ENCODE measurements around the gene AURKB. TPM values are rescaled to one million over a fixed set of nuclear protein-coding genes. Genes with fewer than 3 reads are reported as not detected.

AURKB gene
- total RNA-seq, 1 experiment from 2014 or later, result 141 TPM

DNA sequence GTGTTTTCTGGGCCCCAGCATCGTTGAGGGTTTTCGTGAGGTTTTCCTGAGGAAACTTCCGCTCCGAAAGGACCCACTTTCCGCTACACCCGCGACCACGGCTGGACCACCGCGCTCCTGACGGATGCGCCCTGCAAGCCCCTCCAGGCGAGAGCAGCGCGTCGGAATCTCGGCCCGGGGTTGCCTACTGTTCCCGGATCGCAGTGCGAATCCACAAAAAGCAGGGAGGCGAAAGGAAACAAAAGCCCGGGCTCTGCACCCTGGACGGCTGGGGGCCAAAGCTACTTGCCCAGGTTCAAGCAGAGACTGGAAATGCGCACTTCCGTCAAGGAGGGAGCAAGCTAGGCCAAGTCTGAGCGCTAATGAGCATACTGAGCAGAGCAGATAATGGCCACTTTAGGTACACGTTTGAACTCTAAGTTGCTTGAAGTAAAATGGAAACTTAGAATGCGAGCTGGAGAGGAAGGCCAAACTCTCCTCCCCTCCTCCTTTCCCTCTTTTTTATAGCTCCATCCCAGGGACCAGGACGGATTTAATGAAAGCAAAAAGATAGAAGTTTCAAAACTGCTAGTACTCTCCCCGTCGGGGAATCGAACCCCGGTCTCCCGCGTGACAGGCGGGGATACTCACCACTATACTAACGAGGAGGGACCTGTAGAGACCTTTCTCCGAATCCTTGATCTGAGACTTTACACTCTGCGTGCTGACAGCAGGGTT, 11.4 kb upstream of the AURKB start:
- DNase-seq (ENCODE audit: low read depth, low spot score) (no peak), ATAC-seq (peak; percentile 48)
- H3K9me2 ChIP-seq (ENCODE audit: insufficient read depth), result no peaks in the 10 kb centered on the region
- TF ChIP-seq ATF3 (IDR thresholded peaks at IDR 0.05), result peak; percentile 98
- peak; percentile 58; the same call in 1 of the 2 replicates for TF ChIP-seq MAX (IDR thresholded peaks at IDR 0.05)
- TF ChIP-seq YY1 (IDR thresholded peaks at IDR 0.05; ENCODE audit: extremely low read depth, insufficient replicate concordance, low read depth, low read length), result no peak
- peak; percentile 65 for TF ChIP-seq CEBPB (IDR thresholded peaks at IDR 0.05; ENCODE audit: low read depth)
- TF ChIP-seq FOSL1 (IDR thresholded peaks at IDR 0.05; ENCODE audit: low read depth), result no peak
- peak; percentile 79 for TF ChIP-seq CBX3 (IDR thresholded peaks at IDR 0.05; ENCODE audit: low read depth)
- peaks cover 44 to 91% of the 10 kb centered on the region in 2 experiments for H3K4me1 ChIP-seq (ENCODE audit: control insufficient read depth in 1 of 2, insufficient read depth in 2 of 2, low read length in 2 of 2)
- H2AFZ ChIP-seq (ENCODE audit: low read depth, low read length, poor library complexity, severe bottlenecking), result no peak overlapping the region
- H3K79me2 ChIP-seq (ENCODE audit: insufficient read depth, low read length), result no peaks in the 10 kb centered on the region
- H4K20me1 ChIP-seq (ENCODE audit: insufficient read depth), result no peaks in the 10 kb centered on the region
- no peaks in the 10 kb centered on the region for H3K27me3 ChIP-seq (ENCODE audit: insufficient read depth, low read length)
- peak overlapping the region; percentile 91 for H3K9ac ChIP-seq (ENCODE audit: low read length)
- peak overlapping the region; percentile 83 for H3K27ac ChIP-seq (ENCODE audit: low read depth, low read length)
- no TSS peak for BruUV-seq (replicated peaks)
- no peaks in the 10 kb centered on the region for H3K36me3 ChIP-seq (ENCODE audit: control insufficient read depth in 1 of 2, insufficient read depth in 2 of 2, low read length in 2 of 2)
- peak overlapping the region; percentile 82 to 86 for H3K4me3 ChIP-seq (replicated peaks in 1 of 2; ENCODE audit: low read depth in 1 of 2, low read length in 2 of 2)
- intact Hi-C loops (cut with micrococcal nuclease), result loop anchor here (1.0 to 10.0 kb wide), 4 partner anchors 35 to 153 kb away; partner anchors contain the start of gene KRABD2
- ChIA-PET POLR2A (interaction anchor here (0.7 to 7.5 kb wide), 10 partner anchors 10 to 102 kb away, joined by 3 to 63 read pairs (median 13); partner anchors contain the start of genes ALOXE3, AURKB, BORCS6 and CTC1), CTCF (interaction anchor here (1.0 to 1.6 kb wide), 6 partner anchors 32 to 149 kb away, joined by 3 to 7 read pairs (median 3); partner anchors contain the start of gene BORCS6), RAD21 (ENCODE audit: low non-redundant PET in 1 of 2, low total read pairs in 2 of 2, uncharacterized antibody in 2 of 2, unreplicated experiment in 2 of 2) (interaction anchor here (1.0 to 1.9 kb wide), 5 partner anchors 18 to 36 kb away, joined by 3 to 6 read pairs (median 4); partner anchors contain the start of genes BORCS6 (in 1 of the 2) and CTC1 (in 1 of the 2))
- H3K4me2 ChIP-seq (ENCODE audit: low read length), result peak overlapping the region; percentile 93
- no peaks in the 10 kb centered on the region for H3K9me3 ChIP-seq (ENCODE audit: control insufficient read depth in 1 of 2, insufficient read depth in 1 of 2, low read depth in 1 of 2, low read length in 2 of 2)
